Lower leg skin (tissue), 3 donors: ENCODE measurements around the gene SLC3A2.

Source experiments
- POLR2A ChIP-seq, 2 donors: fragments of 450-650 bp; IDR thresholded peaks; one replicate each; pipeline ENCODE4 v1.6.1; 2016 to 2017; ENCODE audit warnings: antibody characterized with exemption in 2 of 2, mild to moderate bottlenecking in 1 of 2, moderate library complexity in 1 of 2
- TF ChIP-seq, protein P1 (sequence below), 3 donors: fragments of 450-650 bp; IDR thresholded peaks; one replicate each; pipeline ENCODE4 v1.5.1; 2016; ENCODE audit warnings: antibody characterized with exemption in 3 of 3, mild to moderate bottlenecking in 3 of 3, moderate library complexity in 2 of 3

- TF ChIP-seq POLR2A (IDR thresholded peaks at IDR 0.05), result no peak
- TF ChIP-seq, protein P1, sequence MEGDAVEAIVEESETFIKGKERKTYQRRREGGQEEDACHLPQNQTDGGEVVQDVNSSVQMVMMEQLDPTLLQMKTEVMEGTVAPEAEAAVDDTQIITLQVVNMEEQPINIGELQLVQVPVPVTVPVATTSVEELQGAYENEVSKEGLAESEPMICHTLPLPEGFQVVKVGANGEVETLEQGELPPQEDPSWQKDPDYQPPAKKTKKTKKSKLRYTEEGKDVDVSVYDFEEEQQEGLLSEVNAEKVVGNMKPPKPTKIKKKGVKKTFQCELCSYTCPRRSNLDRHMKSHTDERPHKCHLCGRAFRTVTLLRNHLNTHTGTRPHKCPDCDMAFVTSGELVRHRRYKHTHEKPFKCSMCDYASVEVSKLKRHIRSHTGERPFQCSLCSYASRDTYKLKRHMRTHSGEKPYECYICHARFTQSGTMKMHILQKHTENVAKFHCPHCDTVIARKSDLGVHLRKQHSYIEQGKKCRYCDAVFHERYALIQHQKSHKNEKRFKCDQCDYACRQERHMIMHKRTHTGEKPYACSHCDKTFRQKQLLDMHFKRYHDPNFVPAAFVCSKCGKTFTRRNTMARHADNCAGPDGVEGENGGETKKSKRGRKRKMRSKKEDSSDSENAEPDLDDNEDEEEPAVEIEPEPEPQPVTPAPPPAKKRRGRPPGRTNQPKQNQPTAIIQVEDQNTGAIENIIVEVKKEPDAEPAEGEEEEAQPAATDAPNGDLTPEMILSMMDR (IDR thresholded peaks at IDR 0.05), result no peak
Observed at GRCh38 chr11:62874851-62875250, 5.8 kb upstream of the SLC3A2 start.
